ENCODE data around the gene DPYSL4.

Gene DPYSL4

DNA sequence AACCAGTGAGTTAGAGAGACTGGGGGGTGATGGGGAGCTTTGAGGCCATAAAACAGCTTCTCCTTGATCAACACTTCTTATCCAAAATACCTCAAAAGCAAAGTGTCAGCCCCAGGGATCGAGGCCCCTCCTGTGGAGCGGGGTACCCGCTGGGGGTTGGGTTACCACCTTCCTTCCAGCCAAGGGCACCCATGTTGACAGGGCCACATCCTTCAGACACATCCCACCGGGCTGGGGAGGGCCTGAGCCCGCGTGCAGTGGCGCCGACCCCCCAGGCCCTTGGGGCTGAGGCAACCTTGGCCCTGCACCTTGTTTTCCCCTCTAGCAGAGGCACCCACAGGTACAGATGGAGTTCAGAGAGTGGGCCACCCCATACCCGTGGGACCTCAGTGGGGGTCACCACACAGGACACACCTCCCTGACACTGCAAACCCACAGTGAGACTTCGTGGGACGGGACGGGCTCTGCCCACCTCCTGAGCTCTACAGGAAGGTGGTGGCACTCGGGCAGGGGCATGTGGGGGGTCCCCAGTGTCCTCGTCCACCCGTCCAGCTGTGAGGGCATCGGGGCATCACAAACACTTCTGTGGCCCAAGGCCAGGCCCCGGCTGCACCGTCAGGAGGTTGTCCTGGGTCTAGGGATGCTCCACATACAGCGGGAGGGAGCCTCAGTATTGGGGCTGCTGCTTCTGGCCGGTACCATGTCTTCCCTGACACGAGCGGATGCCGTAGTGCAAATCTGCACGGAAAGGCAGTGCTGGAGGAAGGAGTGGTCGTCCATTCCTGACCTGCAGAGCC is 10.7 kb downstream of the DPYSL4 start:
- no peak for DNase-seq

DNA sequence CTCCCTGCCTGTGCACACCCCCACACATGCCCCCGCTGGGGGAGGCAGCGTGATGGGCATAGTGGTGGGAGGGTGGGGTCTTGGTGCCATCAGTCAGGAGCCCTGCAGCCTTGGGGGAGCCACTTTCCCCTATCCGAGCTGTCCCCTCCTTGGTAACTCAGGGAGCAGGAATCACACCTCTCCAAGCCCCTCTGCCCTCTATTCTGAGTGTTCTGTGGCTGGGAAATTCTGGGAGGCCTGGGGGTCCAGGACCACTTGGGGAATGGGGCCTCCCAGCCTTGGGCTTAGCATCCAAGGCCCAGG is 11.3 kb downstream of the DPYSL4 start:
- no peak for DNase-seq

DNA sequence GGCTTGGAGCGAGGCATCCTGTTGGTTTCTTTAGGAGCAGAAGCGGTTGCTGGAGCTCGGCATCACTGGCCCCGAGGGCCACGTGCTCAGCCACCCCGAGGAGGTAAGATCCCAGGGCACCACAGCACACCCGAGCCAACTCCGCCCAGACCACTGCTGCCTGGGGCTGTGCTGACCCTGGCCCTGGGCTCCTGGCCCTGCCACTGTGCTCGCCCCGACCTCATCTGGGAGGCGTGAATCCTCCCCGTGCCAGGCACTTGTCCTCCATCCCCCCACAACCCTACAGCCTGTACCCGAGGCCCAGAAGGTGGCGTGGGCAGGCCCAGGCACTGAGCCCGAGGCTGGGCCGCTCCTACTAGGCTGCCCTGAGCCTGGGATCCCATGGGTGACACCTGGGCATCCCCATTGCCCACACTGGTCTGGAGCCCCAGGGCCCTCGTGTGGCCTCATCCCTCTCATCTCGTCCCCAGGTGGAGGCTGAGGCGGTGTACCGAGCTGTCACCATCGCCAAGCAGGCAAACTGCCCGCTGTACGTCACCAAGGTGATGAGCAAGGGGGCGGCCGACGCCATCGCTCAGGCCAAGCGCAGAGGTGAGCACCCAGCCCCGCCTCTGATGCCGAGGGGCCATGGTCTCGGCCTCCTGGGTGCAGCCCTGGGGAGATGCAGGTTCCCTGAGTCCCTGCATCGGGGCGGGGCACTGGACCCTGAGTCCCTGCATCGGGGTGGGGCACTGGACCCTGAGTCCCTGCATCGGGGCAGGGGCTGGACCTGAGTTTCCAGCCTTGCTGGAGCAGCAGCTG is 11.8 kb downstream of the DPYSL4 start:
- DNase-seq, result no peak

DNA sequence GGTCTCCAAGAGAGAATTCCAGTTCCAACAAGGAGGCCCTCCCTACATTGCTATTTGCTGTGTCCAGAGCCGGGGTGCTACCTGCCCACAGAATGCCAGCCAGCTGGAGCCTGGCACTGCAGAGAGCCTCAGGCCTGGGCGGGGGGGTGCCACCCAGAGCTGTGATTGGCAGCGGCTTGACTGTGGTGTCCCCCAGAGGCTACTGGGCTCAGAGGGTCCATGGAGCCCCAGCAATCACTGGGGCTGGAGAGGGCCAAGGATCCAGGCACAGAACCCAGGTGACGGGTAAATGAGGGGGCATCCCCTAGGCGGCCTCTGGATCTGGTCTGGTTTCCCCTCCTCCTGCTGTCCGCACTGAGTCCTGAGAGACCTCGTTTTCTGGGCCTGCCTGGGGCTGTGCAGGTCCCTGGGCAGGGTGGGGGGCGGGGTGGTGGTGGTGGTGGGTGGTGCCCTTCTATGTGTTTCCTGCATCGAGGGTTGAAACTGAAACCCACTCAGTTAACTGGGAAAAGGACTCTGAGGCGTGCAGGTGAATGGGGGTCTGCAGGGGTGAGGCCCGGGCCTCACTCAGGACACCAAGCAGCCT is 12.6 kb downstream of the DPYSL4 start:
- DNase-seq, result no peak

DNA sequence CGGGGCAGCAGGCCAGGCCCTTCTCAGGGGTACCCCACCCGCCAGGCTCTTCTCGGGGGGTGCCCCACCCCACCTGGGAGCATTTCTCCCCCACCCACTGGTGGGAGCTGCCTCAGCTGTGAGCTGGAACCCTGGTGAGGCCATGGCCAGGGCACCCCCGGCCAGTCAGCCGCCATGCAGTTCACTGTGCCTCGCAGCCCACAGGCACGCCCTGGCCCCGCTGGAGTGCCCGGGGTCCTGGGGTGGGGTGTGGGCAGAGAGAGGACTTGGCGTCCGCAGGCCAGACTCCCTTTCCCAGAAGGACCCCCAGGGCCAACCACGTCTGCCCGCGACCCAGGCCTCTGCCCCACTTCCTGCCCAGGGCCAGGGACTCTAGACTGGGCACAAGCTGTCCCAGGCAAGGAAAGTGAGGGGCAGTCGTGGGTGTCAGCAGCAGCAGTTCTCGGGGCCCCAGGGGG is 13.1 kb downstream of the DPYSL4 start:
- no peak for DNase-seq

DNA sequence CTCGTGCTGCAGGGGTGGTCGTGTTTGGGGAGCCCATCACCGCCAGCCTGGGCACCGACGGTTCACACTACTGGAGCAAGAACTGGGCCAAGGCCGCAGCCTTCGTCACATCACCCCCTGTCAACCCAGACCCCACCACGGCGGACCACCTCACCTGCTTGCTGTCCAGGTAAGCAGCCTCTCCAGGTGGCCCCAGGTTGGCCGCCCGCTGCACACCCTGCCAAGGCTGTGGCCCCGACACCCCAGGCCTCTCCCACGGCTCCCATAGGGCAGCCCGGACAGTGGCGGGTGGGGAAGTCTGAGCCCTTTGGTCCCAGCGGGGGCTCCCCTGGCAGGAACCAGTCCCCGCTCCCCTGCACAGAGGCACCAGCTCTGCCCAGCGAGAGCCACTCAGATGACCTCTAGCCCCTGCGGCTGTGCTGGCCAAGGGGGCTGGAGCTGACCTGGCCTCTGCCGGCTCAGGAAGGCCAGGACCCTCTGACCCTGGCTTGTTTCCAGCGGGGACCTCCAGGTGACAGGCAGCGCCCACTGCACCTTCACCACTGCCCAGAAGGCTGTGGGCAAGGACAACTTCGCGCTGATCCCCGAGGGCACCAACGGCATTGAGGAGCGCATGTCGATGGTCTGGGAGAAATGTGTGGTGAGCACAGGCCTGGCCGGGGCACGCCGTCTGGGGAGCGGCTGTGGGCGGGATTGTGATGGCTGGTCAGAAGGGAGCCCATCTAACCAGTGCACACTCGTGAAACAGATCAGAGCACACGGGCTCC is 13.8 kb downstream of the DPYSL4 start:
- no peak for DNase-seq

DNA sequence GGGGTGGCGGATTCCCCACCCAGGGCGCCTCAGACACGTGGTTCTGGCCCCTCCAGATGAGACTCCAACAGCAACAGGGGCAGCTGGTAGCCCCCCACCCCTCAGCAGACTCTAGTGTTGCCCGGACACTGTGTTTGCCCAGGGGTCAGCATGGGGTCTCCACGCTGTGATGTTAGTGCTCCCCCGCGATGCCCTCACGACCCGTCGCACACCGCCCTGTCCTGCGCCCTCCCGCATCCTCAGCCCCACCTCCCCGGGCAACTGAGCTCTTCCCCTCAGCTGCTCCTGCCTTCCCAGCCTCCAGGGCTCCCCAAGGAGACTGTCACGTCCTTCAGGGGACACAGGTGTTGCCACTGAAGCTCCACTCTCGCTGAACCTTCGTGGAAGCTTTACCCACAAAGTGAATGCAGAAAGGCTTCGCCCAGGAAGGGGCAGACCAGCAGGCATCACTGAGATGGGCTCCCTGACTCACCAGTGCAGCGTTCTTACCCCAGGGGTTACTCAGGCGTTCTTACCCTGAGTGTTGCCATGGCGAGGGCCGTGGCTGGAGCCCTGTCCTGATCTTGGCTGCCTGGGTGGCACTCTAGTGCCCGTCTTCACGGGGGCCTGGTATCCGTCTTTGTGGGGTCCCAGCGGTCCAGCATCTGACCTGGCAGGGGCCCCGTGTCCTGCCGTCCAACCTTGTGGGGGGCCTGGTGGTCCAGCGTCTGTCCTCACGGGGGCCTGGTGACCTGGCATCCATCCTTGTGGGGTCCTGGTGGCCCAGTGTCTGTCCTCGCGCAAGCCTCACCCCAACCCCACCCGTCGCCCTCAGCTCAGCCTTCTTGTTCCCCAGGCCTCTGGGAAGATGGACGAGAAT is 14.6 kb downstream of the DPYSL4 start:
- no peak for DNase-seq

- no peak for DNase-seq
Measured at GRCh38 chr10:132202070-132202970, 15.6 kb downstream of the DPYSL4 start.

- DNase-seq, result no peak
Measured at GRCh38 chr10:132203256-132204077, 16.7 kb downstream of the DPYSL4 start.

- DNase-seq, result no peak
Measured at GRCh38 chr10:132204078-132204780, 17.5 kb downstream of the DPYSL4 start.

DNA sequence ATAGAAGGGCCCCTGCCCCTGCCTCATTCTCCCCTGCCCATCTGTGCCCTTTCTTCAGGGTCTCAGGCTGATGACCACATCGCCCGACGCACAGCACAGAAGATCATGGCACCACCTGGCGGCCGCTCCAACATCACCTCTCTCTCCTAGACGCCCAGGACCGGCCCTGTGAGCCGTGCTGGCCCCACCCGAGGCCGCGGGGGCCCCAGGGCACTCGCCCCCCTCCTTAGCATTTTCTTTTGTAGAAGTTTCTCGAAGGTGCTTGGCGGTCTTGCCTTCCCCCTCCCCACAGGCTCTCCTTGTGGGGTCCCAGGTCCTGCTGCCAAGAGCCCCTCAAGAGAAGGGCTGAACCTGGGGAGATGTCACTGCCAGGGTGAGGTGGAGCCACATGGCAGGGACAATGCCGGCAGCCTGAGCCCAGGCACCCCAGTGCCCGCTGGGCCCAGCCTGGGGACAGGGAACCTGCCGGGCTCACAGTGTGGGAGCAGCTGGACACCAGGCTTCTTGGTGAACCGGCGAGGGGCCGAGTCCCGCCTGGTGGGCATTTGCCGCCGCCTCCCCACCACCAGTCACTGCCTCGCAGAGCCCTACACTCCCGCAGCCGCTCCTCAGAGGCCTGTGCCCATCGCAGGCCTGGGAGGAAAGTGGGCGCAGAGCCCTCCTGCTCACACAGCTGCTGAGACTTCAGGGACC is 18.2 kb downstream of the DPYSL4 start:
- DNase-seq, result no peak

GRCh38 chr10:132205650-132206376 is 19.1 kb downstream of the DPYSL4 start:
- no peak for DNase-seq

GRCh38 chr10:132206377-132206745 is 19.6 kb downstream of the DPYSL4 start:
- DNase-seq, result no peak

DNA sequence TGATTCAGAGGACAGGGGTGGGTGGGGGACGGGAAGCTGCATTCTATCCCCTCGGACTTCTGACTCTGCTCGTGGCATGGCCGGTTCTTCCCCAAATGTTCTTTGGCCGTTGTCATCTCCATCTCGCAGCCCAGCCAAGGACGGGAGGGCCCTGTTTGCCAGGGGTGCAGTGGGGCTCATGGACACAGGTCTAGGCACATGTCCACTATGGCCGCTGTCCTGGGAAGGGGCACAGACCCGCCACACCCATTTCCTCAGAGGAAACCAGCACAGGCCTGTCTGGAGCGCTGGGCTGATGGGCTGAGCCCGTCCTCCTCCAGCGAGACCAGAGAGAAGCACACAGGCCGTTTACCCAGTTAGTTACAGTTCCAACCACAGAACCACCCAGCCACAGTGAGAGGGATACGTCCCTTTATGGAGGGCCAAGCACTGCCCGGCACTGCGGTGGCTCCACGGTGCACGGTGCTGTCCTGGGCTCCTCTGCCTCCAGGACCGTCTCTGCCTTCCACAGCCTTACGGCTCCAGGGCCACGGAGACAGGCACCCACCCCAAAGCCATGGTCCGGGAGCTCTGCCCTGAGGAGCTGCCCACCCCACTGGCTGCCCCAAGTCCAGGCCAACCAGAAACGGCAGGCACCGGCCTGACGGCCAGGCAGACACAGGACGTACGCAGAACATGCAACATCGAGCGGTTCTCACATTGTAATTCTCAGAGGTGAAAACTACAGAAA is 20.2 kb downstream of the DPYSL4 start:
- DNase-seq, result no peak

- no peak for DNase-seq
Measured at GRCh38 chr10:132207536-132208461, 21.1 kb downstream of the DPYSL4 start.

DNA sequence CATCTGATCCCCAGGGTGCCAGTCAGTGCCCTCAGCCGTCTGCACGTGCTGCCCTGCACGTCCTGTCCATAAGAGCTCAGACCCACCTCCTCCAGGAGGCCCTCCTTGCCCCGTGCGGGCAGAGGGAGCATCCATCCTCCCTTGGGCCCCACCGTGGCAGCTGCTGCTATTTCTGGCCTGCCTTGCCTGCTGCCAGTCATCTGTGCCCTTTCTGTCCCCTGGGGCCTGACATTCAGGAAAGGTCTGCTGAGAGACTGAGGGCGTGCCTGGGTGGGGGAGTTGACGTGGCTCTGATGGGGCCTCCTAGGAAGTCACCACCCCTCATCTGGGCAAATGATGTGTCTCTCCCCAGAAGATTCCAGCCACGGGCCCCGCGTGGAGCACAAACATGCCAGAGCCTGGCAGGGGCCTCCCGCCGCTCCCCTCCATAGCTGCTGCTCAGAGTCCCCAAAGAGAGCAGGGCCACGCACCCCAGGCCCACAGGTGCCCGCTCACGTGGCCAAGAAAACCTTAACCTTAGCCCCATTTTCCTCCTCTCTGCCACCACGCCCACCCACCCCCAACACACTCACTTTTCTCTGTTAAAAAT is 21.8 kb downstream of the DPYSL4 start:
- DNase-seq, result peak; percentile 63
